A673 (cell line): ENCODE measurements around the gene YKT6. TPM values are rescaled to one million over a fixed set of nuclear protein-coding genes. Genes with fewer than 3 reads are reported as not detected.

ENCODE experiments used
- BruUV-seq: library from RNA; stranded (reverse); fragments of 400-500 nt; replicated peaks from 2 replicates; lab custom pipeline; 2021; lab: Mats Ljungman, UMichigan
- CTCF ChIA-PET: fragments of 300-600 bp; sonication (Branson Sonifier 250); formaldehyde crosslinking; loops from one replicate; lab custom pipeline; 2022; ENCODE audit warnings: antibody characterized with exemption; lab: Charles Lee
- POLR2A ChIA-PET: fragments of 300-600 bp; sonication (Branson Sonifier 250); formaldehyde crosslinking; loops from one replicate; lab custom pipeline; 2022; ENCODE audit warnings: antibody characterized with exemption; ENCODE audit not compliant: low non-redundant PET; lab: Charles Lee
- DNase-seq: peaks from one replicate; pipeline ENCODE4 v3.0.0-alpha.2; 2015; ENCODE audit warnings: low spot score
- H3K27ac ChIP-seq: fragments of 200-600 bp; sonication (generic); 2 replicates; pipeline ENCODE4 v1.5.1; 2016; ENCODE audit warnings: mixed run types, low read depth, mild to moderate bottlenecking, mixed read lengths, antibody characterized with exemption, low read length; ENCODE audit not compliant: poor library complexity, severe bottlenecking
- H3K27me3 ChIP-seq: fragments of 200-600 bp; sonication (generic); replicated peaks from 2 replicates; pipeline ENCODE4 v1.6.1; 2017; ENCODE audit warnings: mixed run types, low read depth, mild to moderate bottlenecking, mixed read lengths, antibody characterized with exemption, low read length; ENCODE audit not compliant: insufficient read depth, poor library complexity
- H3K36me3 ChIP-seq: fragments of 200-600 bp; sonication (generic); 2 replicates; pipeline ENCODE4 v1.6.1; 2016; ENCODE audit warnings: mixed run types, mild to moderate bottlenecking, mixed read lengths, antibody characterized with exemption, low read length; ENCODE audit not compliant: insufficient read depth, poor library complexity, severe bottlenecking
- H3K4me1 ChIP-seq: fragments of 200-600 bp; sonication (generic); 2 replicates; pipeline ENCODE4 v1.6.1; 2017; ENCODE audit warnings: mixed run types, mild to moderate bottlenecking, mixed read lengths, antibody characterized with exemption, low read length; ENCODE audit not compliant: insufficient read depth, poor library complexity, severe bottlenecking
- H3K4me3 ChIP-seq: fragments of 200-600 bp; sonication (generic); 2 replicates; pipeline ENCODE4 v1.5.1; 2016; ENCODE audit warnings: low read depth, mixed run types, mild to moderate bottlenecking, mixed read lengths, low read length; ENCODE audit not compliant: poor library complexity, severe bottlenecking
- H3K9me3 ChIP-seq: fragments of 200-600 bp; sonication (generic); 2 replicates; pipeline ENCODE4 v1.6.1; 2016; ENCODE audit warnings: mixed run types, low read depth, mild to moderate bottlenecking, mixed read lengths, antibody characterized with exemption, low read length; ENCODE audit not compliant: poor library complexity, severe bottlenecking
- CTCF ChIP-seq: fragments of 300-800, 200-600 bp; sonication (generic); conservative IDR thresholded peaks from 2 replicates; pipeline ENCODE4 v1.5.1; 2017; ENCODE audit warnings: low read depth, mild to moderate bottlenecking, antibody characterized with exemption, low read length, moderate library complexity, mixed read lengths
- EZH2 ChIP-seq: fragments of 200-600 bp; sonication (generic); IDR thresholded peaks from 2 replicates; pipeline ENCODE4 v1.6.1; 2017; ENCODE audit warnings: borderline replicate concordance, low read depth, mild to moderate bottlenecking, mixed read lengths, antibody characterized with exemption, low read length; ENCODE audit not compliant: poor library complexity, severe bottlenecking
- intact Hi-C: fragments of 100-400 bp; cut with micrococcal nuclease; formaldehyde crosslinking; loops from one replicate; pipeline ENCODE4 v1.10.0; 2022; ENCODE audit not compliant: unreplicated experiment
- total RNA-seq: library from RNA; stranded (reverse); gene quantifications from 2 replicates; pipeline ENCODE4 v1.2.3, GENCODE V29; 2021

YKT6 gene
- total RNA-seq, 1 experiment from 2014 or later: 140 TPM

GRCh38 chr7:44185729-44186128, 15.0 kb upstream of the YKT6 start:
- POLR2A ChIA-PET: no interaction called here
- no peak for TF ChIP-seq CTCF
- TF ChIP-seq EZH2: no peak

GRCh38 chr7:44186736-44187135, 14.0 kb upstream of the YKT6 start:
- Histone ChIP-seq H3K9me3 (peaks cover 7% of the 10 kb centered on the region), H3K4me1 (no peaks in the 10 kb centered on the region), H3K36me3 (no peaks in the 10 kb centered on the region), H3K27me3 (no peaks in the 10 kb centered on the region), H3K4me3 (no peak overlapping the region), H3K27ac (no peak overlapping the region)
- ChIA-PET CTCF (no interaction called here), POLR2A (no interaction called here)
- no peak for DNase-seq
- intact Hi-C loops: no loop called here
- TF ChIP-seq EZH2 (no peak), CTCF (no peak)
- no TSS peak for BruUV-seq

More at GRCh38 chr7:44185729-44186128, 15.0 kb upstream of the YKT6 start:
- Histone ChIP-seq H3K27ac (no peak overlapping the region), H3K9me3 (peaks cover 7% of the 10 kb centered on the region), H3K36me3 (no peaks in the 10 kb centered on the region), H3K4me1 (no peaks in the 10 kb centered on the region), H3K27me3 (no peaks in the 10 kb centered on the region), H3K4me3 (no peak overlapping the region)
- intact Hi-C loops: no loop called here
- no peak for DNase-seq
- BruUV-seq: no TSS peak
- CTCF ChIA-PET: no interaction called here

- no peaks in the 10 kb centered on the region for H3K4me1 ChIP-seq
- peaks cover 3% of the 10 kb centered on the region for H3K9me3 ChIP-seq
- H3K36me3 ChIP-seq: no peaks in the 10 kb centered on the region
- no TSS peak for BruUV-seq
- intact Hi-C loops: no loop called here
- no peaks in the 10 kb centered on the region for H3K27me3 ChIP-seq
- ChIA-PET POLR2A (no interaction called here), CTCF (no interaction called here)
- no peak overlapping the region for H3K27ac ChIP-seq
- H3K4me3 ChIP-seq: no peak overlapping the region
- TF ChIP-seq CTCF (no peak), EZH2 (no peak)
- no peak for DNase-seq
Measured at GRCh38 chr7:44187636-44188416, 13.0 kb upstream of the YKT6 start.
